HepG2 (cell line): ENCODE data around the gene MYRIP. TPM values are rescaled to one million over a fixed set of nuclear protein-coding genes. Genes with fewer than 3 reads are reported as not detected.

Experiments used
- ATAC-seq: fragments of 200-7000 bp; cut with Tn5 transposase; 3 replicates; pipeline ENCODE4 v1.9.1; 2020; ENCODE audit warnings: mild to moderate bottlenecking, moderate library complexity
- BruUV-seq: library from RNA; stranded (reverse); fragments of 400-500 nt; replicated peaks from 2 replicates; lab custom pipeline; 2021; lab: Mats Ljungman, UMichigan
- CTCF ChIA-PET: fragments of 300-600 bp; formaldehyde crosslinking; extraction: SDS; loops from one replicate; lab custom pipeline; 2021; ENCODE audit warnings: low total read pairs, inconsistent platforms, low intra/inter-chr PET ratio; lab: Yijun Ruan, JAX
- POLR2A ChIA-PET: fragments of 350-600 bp; sonication (Branson Sonifier 250); formaldehyde crosslinking; loops from one replicate; lab custom pipeline; 2020; ENCODE audit warnings: antibody characterized with exemption, inconsistent platforms; lab: Yijun Ruan, JAX
- DNase-seq: peaks from one replicate; pipeline ENCODE4 v3.0.0-alpha.2; 2015; ENCODE audit warnings: low spot score
- FAIRE-seq: peaks from 3 replicates; lab custom pipeline; 2011; peaks lifted over from hg19 to GRCh38; lab: Jason Lieb, UNC
- H2AFZ ChIP-seq: one replicate; pipeline ENCODE4 v1.6.1; 2011; ENCODE audit warnings: low read length, inconsistent platforms
- H3K27ac ChIP-seq: fragments of 300-600 bp; 3 replicates; pipeline ENCODE4 v1.8.0; 2011; ENCODE audit warnings: mixed run types, mild to moderate bottlenecking, mixed read lengths, low read length, inconsistent platforms; ENCODE audit not compliant: insufficient read depth; ENCODE audit errors: extremely low read length
- H3K27me3 ChIP-seq, 2 experiments: fragments of 200-600 bp in 1 of 2; 2 replicates in 1 of 2; 3 replicates in 1 of 2; pipeline versions ENCODE4 v1.6.0 to v1.8.0; 2011; ENCODE audit warnings: low read length in 2 of 2, mild to moderate bottlenecking in 2 of 2, moderate library complexity in 2 of 2, inconsistent platforms in 1 of 2; ENCODE audit not compliant: insufficient read depth in 2 of 2, control insufficient read depth in 1 of 2
- H3K36me3 ChIP-seq, 2 experiments: fragments of 200-600 bp in 1 of 2; replicated peaks in 1 of 2; 2 replicates in 1 of 2; 3 replicates in 1 of 2; pipeline versions ENCODE4 v1.5.1 to v1.8.0; 2011; ENCODE audit warnings: low read length in 2 of 2, inconsistent platforms in 1 of 2; ENCODE audit not compliant: insufficient read depth in 2 of 2, control insufficient read depth in 1 of 2
- H3K4me1 ChIP-seq: 2 replicates; pipeline ENCODE4 v1.5.1; 2012; ENCODE audit warnings: low read length, inconsistent platforms; ENCODE audit not compliant: insufficient read depth
- H3K4me2 ChIP-seq: 2 replicates; pipeline ENCODE4 v1.6.0; 2011; ENCODE audit warnings: low read depth, low read length, inconsistent platforms
- H3K4me3 ChIP-seq, 3 experiments: fragments of 200-600 bp in 1 of 3; sonication (generic), shearing (Covaris generic) in 1 of 3; replicated peaks in 1 of 3; 2 replicates each; pipeline ENCODE4 v1.5.1; 2011 to 2016; ENCODE audit warnings: low read length in 3 of 3, inconsistent platforms in 2 of 3, low read depth in 2 of 3, mild to moderate bottlenecking in 2 of 3, control low read depth in 1 of 3, mixed read lengths in 1 of 3; ENCODE audit not compliant: insufficient read depth in 1 of 3
- H3K79me2 ChIP-seq: one replicate; pipeline ENCODE4 v1.6.1; 2011; ENCODE audit warnings: low read length, inconsistent platforms; ENCODE audit not compliant: insufficient read depth
- H3K9ac ChIP-seq: 2 replicates; pipeline ENCODE4 v1.6.0; 2011; ENCODE audit warnings: mild to moderate bottlenecking, low read depth, low read length, inconsistent platforms; ENCODE audit not compliant: insufficient read depth
- H3K9me3 ChIP-seq: 2 replicates; pipeline ENCODE4 v1.5.1; 2012; ENCODE audit warnings: mild to moderate bottlenecking, low read length
- H4K20me1 ChIP-seq: 2 replicates; pipeline ENCODE4 v1.6.0; 2011; ENCODE audit warnings: inconsistent platforms, mild to moderate bottlenecking, low read length, moderate library complexity; ENCODE audit not compliant: insufficient read depth
- ATF7-NPFF ChIP-seq: sonication (generic); formaldehyde crosslinking; IDR thresholded peaks from 2 replicates; pipeline ENCODE4 v1.8.1; 2023; ENCODE audit warnings: mild to moderate bottlenecking, low read depth, missing genetic modification reagents, moderate library complexity
- CHD4 ChIP-seq: fragments of 200-600 bp; sonication (generic); IDR thresholded peaks from 2 replicates; pipeline ENCODE4 v1.7.0; 2017; ENCODE audit warnings: mild to moderate bottlenecking, low read length, borderline replicate concordance
- DMTF1 ChIP-seq: sonication (generic); formaldehyde crosslinking; IDR thresholded peaks from 2 replicates; pipeline ENCODE4 v1.4.0; 2020; ENCODE audit warnings: mild to moderate bottlenecking, missing genetic modification reagents
- FOXK2 ChIP-seq: fragments of 450-650 bp; IDR thresholded peaks from 2 replicates; pipeline ENCODE4 v1.6.1; 2016
- PATZ1 ChIP-seq: sonication (generic); formaldehyde crosslinking; IDR thresholded peaks from 2 replicates; pipeline ENCODE4 v1.4.0; 2020; ENCODE audit warnings: missing genetic modification reagents
- RCOR2 ChIP-seq: IDR thresholded peaks from 2 replicates; pipeline ENCODE4 v1.6.1; 2016; ENCODE audit warnings: missing biosample characterization, missing genetic modification reagents
- SMARCE1 ChIP-seq: fragments of 450-650 bp; IDR thresholded peaks from 2 replicates; pipeline ENCODE4 v1.6.1; 2017; ENCODE audit warnings: borderline replicate concordance
- ZNF225 ChIP-seq: sonication (generic); formaldehyde crosslinking; IDR thresholded peaks from 2 replicates; pipeline ENCODE4 v1.4.0; 2020; ENCODE audit warnings: mild to moderate bottlenecking, missing genetic modification reagents
- ZNF263 ChIP-seq: sonication (generic); formaldehyde crosslinking; IDR thresholded peaks from 2 replicates; pipeline ENCODE4 v1.4.0; 2020; ENCODE audit warnings: missing genetic modification reagents
- ZNF704 ChIP-seq: sonication (generic); formaldehyde crosslinking; IDR thresholded peaks from 2 replicates; pipeline ENCODE4 v1.8.1; 2023; ENCODE audit warnings: mild to moderate bottlenecking, inconsistent platforms, moderate library complexity, missing genetic modification reagents, borderline replicate concordance
- ZNF850 ChIP-seq: sonication (generic); formaldehyde crosslinking; conservative IDR thresholded peaks from 2 replicates; pipeline ENCODE4 v1.9.0; 2021; ENCODE audit warnings: mild to moderate bottlenecking, missing genetic modification reagents
- WGBS: methylation state at CpG from one replicate; pipeline ENCODE4 v1.1.6; 2017; ENCODE audit warnings: low lambda C conversion rate; 5-methylcytosine and 5-hydroxymethylcytosine counted together
- in situ Hi-C: cut with HindIII; loops from 2 replicates; pipeline ENCODE4 v1.10.0; 2017; ENCODE audit warnings: low pct_unique_long_range_greater_than_20kb; ENCODE audit not compliant: extremely low pct_ligation_motif_present
- intact Hi-C: fragments of 100-400 bp; cut with micrococcal nuclease; formaldehyde crosslinking; loops from one replicate; pipeline ENCODE4 v1.10.0; 2022; ENCODE audit not compliant: unreplicated experiment
- polyA plus RNA-seq, 8 experiments: library from polyadenylated mRNA; depleted of rRNA in 3 of 8; stranded (reverse) in 7 of 8; unstranded in 1 of 8; fragments of >200 nt; fragmentation: Illumina TruSeq in 4 of 8; extraction: Trizol in 4 of 8; gene quantifications; 2 replicates each; pipeline versions ENCODE4 v1.2.1 to v1.2.3, GENCODE V29; 2011 to 2016; ENCODE audit warnings: low read depth in 4 of 8, missing spikeins in 1 of 8, mixed read lengths in 1 of 8; ENCODE audit not compliant: insufficient read depth in 1 of 8
- total RNA-seq, 5 experiments: library from RNA; depleted of rRNA; stranded (reverse); fragments of >200 nt; fragmentation: Illumina TruSeq; extraction: Trizol; gene quantifications; 2 replicates each; pipeline ENCODE4 v1.2.3, GENCODE V29; 2016; ENCODE audit warnings: low read depth in 1 of 5

Gene MYRIP
- total and polyA plus RNA-seq, 2 of the 13 experiments (the other 11 are each of a cell fraction or from before 2014, with no cell fraction given), result 0.64 to 0.84 TPM

GRCh38 chr3:40120806-40121205 lies 311.4 kb downstream of the MYRIP start (continued):
- TF ChIP-seq PATZ1 (CRISPR knock-in tag), result no peak

- BruUV-seq, result no TSS peak
- no peak overlapping the region for H3K9ac ChIP-seq
- TF ChIP-seq FOXK2 (no peak), ZNF850 (CRISPR knock-in tag) (no peak), RCOR2 (CRISPR knock-in tag) (no peak), ATF7-NPFF (CRISPR knock-in tag) (no peak)
- TF ChIP-seq, all 625 proteins: peak for 0
- ATAC-seq, result no peak
- POLR2A ChIA-PET, result no interaction called here
- Histone ChIP-seq H3K36me3 (no peaks in the 10 kb centered on the region), H3K4me3 (no peak overlapping the region), H3K4me1 (no peaks in the 10 kb centered on the region), H3K27me3 (no peaks in the 10 kb centered on the region), H3K9me3 (no peaks in the 10 kb centered on the region), H3K4me2 (no peak overlapping the region), H3K27ac (no peak overlapping the region), H2AFZ (no peak overlapping the region), H3K79me2 (no peaks in the 10 kb centered on the region), H4K20me1 (no peaks in the 10 kb centered on the region)
- no peak for FAIRE-seq
- DNase-seq, result no peak
- CTCF ChIA-PET, result no interaction called here
- in situ Hi-C loops, result no loop called here
- intact Hi-C loops, result no loop called here
These were observed 315.5 kb downstream of the MYRIP start for GRCh38 chr3:40124918-40125317.

- no peak overlapping the region for H3K4me3 ChIP-seq
- DNase-seq (no peak), FAIRE-seq (no peak), ATAC-seq (no peak; the same call in 2 of the 3 replicates)
- POLR2A ChIA-PET, result no interaction called here
- CTCF ChIA-PET, result no interaction called here
- H3K36me3 ChIP-seq, result no peaks in the 10 kb centered on the region
- in situ Hi-C loops, result no loop called here
- no TSS peak for BruUV-seq
- H2AFZ ChIP-seq, result no peak overlapping the region
- H4K20me1 ChIP-seq, result no peaks in the 10 kb centered on the region
- H3K4me2 ChIP-seq, result no peak overlapping the region
- H3K9me3 ChIP-seq, result no peaks in the 10 kb centered on the region
- intact Hi-C loops, result no loop called here
- H3K27me3 ChIP-seq, result no peaks in the 10 kb centered on the region
- WGBS, result 51% methylated on average over 2 of the region's 2 CpGs
- H3K27ac ChIP-seq, result no peak overlapping the region
- H3K9ac ChIP-seq, result no peak overlapping the region
- no peaks in the 10 kb centered on the region for H3K4me1 ChIP-seq
- H3K79me2 ChIP-seq, result no peaks in the 10 kb centered on the region
- no peak for TF ChIP-seq ZNF225 (CRISPR knock-in tag)
- TF ChIP-seq CHD4, result no peak
- TF ChIP-seq DMTF1, result no peak
- TF ChIP-seq ZNF704 (CRISPR knock-in tag), result no peak
- TF ChIP-seq SMARCE1, result no peak
- TF ChIP-seq ZNF263, result no peak
These were observed 318.8 kb downstream of the MYRIP start for GRCh38 chr3:40128166-40128565.
